GM12891 (cell line): ENCODE measurements around the gene EML1.

Experiments
- POLR2A ChIP-seq: IDR thresholded peaks from 2 replicates; pipeline ENCODE4 v1.6.1; 2011; ENCODE audit warnings: low read depth, low read length, control low read depth
- POLR2AphosphoS5 ChIP-seq: IDR thresholded peaks from 2 replicates; pipeline ENCODE4 v1.6.1; 2011; ENCODE audit warnings: low read depth, low read length, control low read depth
- TAF1 ChIP-seq: IDR thresholded peaks from 2 replicates; pipeline ENCODE4 v1.6.1; 2011; ENCODE audit warnings: low read depth, low read length, control low read depth

DNA sequence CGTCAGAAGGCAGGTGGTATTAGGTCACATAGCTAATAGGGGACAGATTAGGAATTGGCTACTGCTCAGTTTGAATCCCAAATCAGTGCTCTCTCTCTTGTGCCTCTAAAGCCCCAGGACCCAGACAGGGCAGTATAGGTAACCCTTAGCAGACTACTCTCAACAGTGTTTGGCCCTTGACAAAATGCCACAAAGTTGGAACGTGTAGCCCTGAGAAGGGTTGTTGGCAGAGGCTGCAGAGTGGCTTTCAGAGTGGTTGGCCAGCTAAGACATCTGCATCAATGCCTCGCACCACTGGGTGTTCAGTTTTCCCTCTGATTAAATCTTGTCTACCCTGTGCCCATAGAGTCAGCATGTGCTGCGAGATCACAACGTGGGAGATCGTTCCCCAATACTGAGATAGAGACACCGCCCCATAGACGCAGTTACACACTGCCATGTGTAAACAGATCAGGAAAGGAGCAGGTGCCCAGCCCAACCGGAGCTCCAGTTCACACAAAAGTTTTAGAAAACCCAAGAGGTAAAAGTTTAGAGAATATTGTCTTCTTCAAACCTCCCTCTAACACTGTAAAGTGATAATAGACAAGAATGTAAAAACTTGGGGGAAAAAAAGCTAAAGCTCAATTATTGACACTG is 48.3 kb downstream of the EML1 start:
- TF ChIP-seq POLR2AphosphoS5: no peak
- no peak for TF ChIP-seq POLR2A
- TF ChIP-seq TAF1: no peak
